ENCODE measurements around the gene HES5.

DNA sequence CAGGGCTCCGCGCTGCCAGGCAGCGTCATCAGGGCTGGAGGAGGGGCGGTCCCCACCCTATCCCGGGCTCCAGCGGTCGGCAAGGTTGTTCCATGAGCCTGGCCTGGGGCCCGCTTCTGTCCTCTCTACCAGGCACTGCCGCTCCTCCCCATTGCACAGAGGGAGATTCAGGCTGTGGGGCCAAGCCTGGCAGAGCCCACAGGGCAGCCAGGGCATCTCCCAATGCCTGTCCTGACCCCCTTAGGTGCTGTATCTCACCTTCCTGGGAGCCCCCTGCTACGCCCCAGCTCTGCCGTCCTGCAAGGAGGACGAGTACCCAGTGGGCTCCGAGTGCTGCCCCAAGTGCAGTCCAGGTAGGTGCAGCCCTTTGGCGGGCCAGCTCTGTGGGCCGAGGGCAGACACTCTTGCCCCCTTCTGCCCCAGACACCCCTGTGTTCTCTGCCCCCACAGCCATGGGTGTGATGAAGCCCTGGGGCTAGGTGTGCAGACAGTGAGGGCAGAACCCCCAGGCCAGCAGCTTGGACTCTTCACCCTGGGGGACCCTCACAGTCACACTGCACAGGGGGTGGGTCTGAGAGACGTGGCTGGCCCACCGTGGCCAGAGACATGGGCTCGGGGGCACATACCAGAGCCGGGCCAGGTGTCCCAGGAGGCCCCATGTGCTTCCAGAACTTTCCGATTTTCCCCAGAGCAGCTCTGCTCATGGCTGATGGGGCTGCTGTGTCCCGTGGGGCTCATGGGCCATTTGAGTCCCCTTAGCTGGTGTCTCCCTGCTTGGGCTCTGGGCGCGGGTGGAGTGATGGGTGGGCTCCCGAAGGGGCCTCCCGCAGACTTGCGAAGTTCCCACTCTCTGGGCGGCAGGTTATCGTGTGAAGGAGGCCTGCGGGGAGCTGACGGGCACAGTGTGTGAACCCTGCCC lies 27.7 kb upstream of the HES5 start:
- no peak for TF ChIP-seq POLR2AphosphoS5 (IDR thresholded peaks at IDR 0.05; ENCODE audit: low read depth)
- TF ChIP-seq EZH2phosphoT487 (IDR thresholded peaks at IDR 0.05; ENCODE audit: unreplicated experiment) = no peak
- TF ChIP-seq CTCF (conservative IDR thresholded peaks at IDR 0.05; ENCODE audit: low read depth in 2 of 2) = no peak
- no peak for TF ChIP-seq REST (IDR thresholded peaks at IDR 0.05; ENCODE audit: unreplicated experiment)
- TF ChIP-seq STAT1 (IDR thresholded peaks at IDR 0.05; ENCODE audit: unreplicated experiment) = no peak
- no peak for TF ChIP-seq CREB1 (CRISPR knock-in tag; IDR thresholded peaks at IDR 0.05; ENCODE audit: low read depth)
- no peak for TF ChIP-seq JUNB (IDR thresholded peaks at IDR 0.05; ENCODE audit: unreplicated experiment)
- no peak for TF ChIP-seq ZNF331 (CRISPR knock-in tag; IDR thresholded peaks at IDR 0.05; ENCODE audit: low read depth)
- TF ChIP-seq EZH2 (IDR thresholded peaks at IDR 0.05; ENCODE audit: low read depth, unreplicated experiment) = no peak
- no peak for TF ChIP-seq ZNF114 (CRISPR knock-in tag; IDR thresholded peaks at IDR 0.05)
- TF ChIP-seq, protein P1, sequence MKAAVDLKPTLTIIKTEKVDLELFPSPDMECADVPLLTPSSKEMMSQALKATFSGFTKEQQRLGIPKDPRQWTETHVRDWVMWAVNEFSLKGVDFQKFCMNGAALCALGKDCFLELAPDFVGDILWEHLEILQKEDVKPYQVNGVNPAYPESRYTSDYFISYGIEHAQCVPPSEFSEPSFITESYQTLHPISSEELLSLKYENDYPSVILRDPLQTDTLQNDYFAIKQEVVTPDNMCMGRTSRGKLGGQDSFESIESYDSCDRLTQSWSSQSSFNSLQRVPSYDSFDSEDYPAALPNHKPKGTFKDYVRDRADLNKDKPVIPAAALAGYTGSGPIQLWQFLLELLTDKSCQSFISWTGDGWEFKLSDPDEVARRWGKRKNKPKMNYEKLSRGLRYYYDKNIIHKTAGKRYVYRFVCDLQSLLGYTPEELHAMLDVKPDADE (IDR thresholded peaks at IDR 0.05) = no peak
